GM19238 (cell line): ENCODE measurements around the gene ELF4.
"Not testable (repeated sequence)": the region's sequence is repeated elsewhere in the genome, so short reads cannot be mapped to it uniquely, and the experiment has no call there.

Experiments used
- DNase-seq: peaks from one replicate; pipeline ENCODE4 v3.0.0; 2011; ENCODE audit warnings: low spot score; ENCODE audit not compliant: insufficient read length

ELF4 gene

GRCh38 chrX:130115119-130115885 lies 5.0 kb upstream of the ELF4 start:
- DNase-seq, result not testable (repeated sequence)

GRCh38 chrX:130114141-130114588 lies 3.9 kb upstream of the ELF4 start:
- no peak for DNase-seq

GRCh38 chrX:130111220-130112154 lies 1.2 kb upstream of the ELF4 start:
- DNase-seq, result no peak

GRCh38 chrX:130109429-130110378 lies 593 bp downstream of the ELF4 start:
- no peak for DNase-seq

- peak; percentile 56 for DNase-seq
Measured at GRCh38 chrX:130108647-130109428, 1.5 kb downstream of the ELF4 start.

GRCh38 chrX:130106071-130106470 lies 4.2 kb downstream of the ELF4 start:
- no peak for DNase-seq

GRCh38 chrX:130105244-130105643 lies 5.1 kb downstream of the ELF4 start:
- no peak for DNase-seq

- no peak for DNase-seq
Measured at GRCh38 chrX:130103605-130104004, 6.7 kb downstream of the ELF4 start.

GRCh38 chrX:130100180-130100579 lies 10.1 kb downstream of the ELF4 start:
- no peak for DNase-seq

- DNase-seq, result no peak
Measured at GRCh38 chrX:130098210-130098552, 12.1 kb downstream of the ELF4 start.

GRCh38 chrX:130097507-130098209 lies 12.6 kb downstream of the ELF4 start:
- DNase-seq, result no peak

- DNase-seq, result no peak
Measured at GRCh38 chrX:130095249-130096030, 14.9 kb downstream of the ELF4 start.

GRCh38 chrX:130094696-130095095 lies 15.6 kb downstream of the ELF4 start:
- no peak for DNase-seq

- no peak for DNase-seq
Measured at GRCh38 chrX:130093271-130093670, 17.0 kb downstream of the ELF4 start.

- peak; percentile 84 for DNase-seq
Measured at GRCh38 chrX:130091980-130092522, 18.2 kb downstream of the ELF4 start.

- no peak for DNase-seq
Measured at GRCh38 chrX:130090364-130090763, 19.9 kb downstream of the ELF4 start.

GRCh38 chrX:130086447-130087206 lies 23.7 kb downstream of the ELF4 start:
- DNase-seq, result no peak
